GM18868 (cell line): Measurements from ENCODE around the gene GGNBP2.
"Not testable (repeated sequence)": the region's sequence is repeated elsewhere in the genome, so short reads cannot be mapped to it uniquely, and the experiment has no call there.

Experiments used
- ATAC-seq: cut with Tn5 transposase; IDR thresholded peaks from one replicate; pipeline ENCODE4 v1.9.1; 2021; ENCODE audit warnings: mild to moderate bottlenecking, moderate library complexity; ENCODE audit not compliant: unreplicated experiment

Gene GGNBP2

GRCh38 chr17:36600465-36600864, 55.7 kb downstream of the GGNBP2 start:
- ATAC-seq: no peak

GRCh38 chr17:36600936-36601302, 56.2 kb downstream of the GGNBP2 start:
- no peak for ATAC-seq

GRCh38 chr17:36601303-36602029, 56.7 kb downstream of the GGNBP2 start, which contains the start of gene MRM1:
Gene MRM1 (plus strand): TSS chr17:36601583. CDS start chr17:36601811, 228 bp downstream.
- ATAC-seq: peak; percentile 81

GRCh38 chr17:36602030-36602748, 57.5 kb downstream of the GGNBP2 start:
- no peak for ATAC-seq

GRCh38 chr17:36602924-36603384, 58.2 kb downstream of the GGNBP2 start:
- no peak for ATAC-seq

GRCh38 chr17:36605028-36605427, 60.3 kb downstream of the GGNBP2 start:
- not testable (repeated sequence) for ATAC-seq

GRCh38 chr17:36608280-36608679, 63.6 kb downstream of the GGNBP2 start:
- no peak for ATAC-seq

GRCh38 chr17:36608794-36609497, 64.2 kb downstream of the GGNBP2 start:
- no peak for ATAC-seq

- no peak for ATAC-seq
Observed at GRCh38 chr17:36609498-36609862, 64.8 kb downstream of the GGNBP2 start.

GRCh38 chr17:36610474-36610873, 65.8 kb downstream of the GGNBP2 start:
- ATAC-seq: no peak

- no peak for ATAC-seq
Observed at GRCh38 chr17:36611345-36612072, 66.8 kb downstream of the GGNBP2 start.

GRCh38 chr17:36612323-36612722, 67.6 kb downstream of the GGNBP2 start:
- no peak for ATAC-seq

GRCh38 chr17:36613155-36613554, 68.4 kb downstream of the GGNBP2 start:
- ATAC-seq: no peak

- ATAC-seq: no peak
Observed at GRCh38 chr17:36614081-36614480, 69.4 kb downstream of the GGNBP2 start.

- no peak for ATAC-seq
Observed at GRCh38 chr17:36614933-36615332, 70.2 kb downstream of the GGNBP2 start.

GRCh38 chr17:36616061-36617029, 71.6 kb downstream of the GGNBP2 start:
- no peak for ATAC-seq

GRCh38 chr17:36617773-36618172, 73.1 kb downstream of the GGNBP2 start:
- ATAC-seq: no peak

- ATAC-seq: no peak
Observed at GRCh38 chr17:36623281-36623680, 78.6 kb downstream of the GGNBP2 start.

GRCh38 chr17:36625188-36625587, 80.5 kb downstream of the GGNBP2 start:
- ATAC-seq: no peak

GRCh38 chr17:36627101-36627500, 82.4 kb downstream of the GGNBP2 start:
- ATAC-seq: no peak
